Natural killer cell treated with Interleukin-12 subunit alpha and Interleukin-12 subunit beta and Interleukin-15 and Interleukin-18, amount 100 ng/mL, for 72 hours (primary cell): Measurements from ENCODE around the gene DGKZ. TPM values are rescaled to one million over a fixed set of nuclear protein-coding genes. Genes with fewer than 3 reads are reported as not detected.

ENCODE experiments used
- ATAC-seq, 2 donors: fragments of 150-1000 bp; cut with Tn5 transposase in 1 of 2; sonication (Bioruptor Pico), chemical (Tn5 transposase) in 1 of 2; 2 replicates each; pipeline ENCODE4 v1.10.0; 2021
- DNase-seq: peaks from one replicate; pipeline ENCODE4 v3.0.0; 2022; ENCODE audit warnings: low spot score
- H3K27ac Mint-ChIP-seq, 2 donors: 1 replicate in 1 of 2; 2 replicates in 1 of 2; pipeline ENCODE4 v1.8.0; 2022; ENCODE audit warnings: mixed read lengths in 2 of 2, mild to moderate bottlenecking in 1 of 2, moderate library complexity in 1 of 2
- H3K27me3 Mint-ChIP-seq, 2 donors: 1 replicate in 1 of 2; 2 replicates in 1 of 2; pipeline ENCODE4 v1.8.0; 2022; ENCODE audit warnings: mixed read lengths in 2 of 2
- H3K36me3 Mint-ChIP-seq: one replicate; pipeline ENCODE4 v1.8.0; 2022; ENCODE audit warnings: mixed read lengths
- H3K4me1 Mint-ChIP-seq, 2 donors: 1 replicate in 1 of 2; 2 replicates in 1 of 2; pipeline ENCODE4 v1.8.0; 2022; ENCODE audit warnings: low read depth in 2 of 2, mixed read lengths in 2 of 2, mild to moderate bottlenecking in 1 of 2
- H3K4me3 Mint-ChIP-seq: one replicate; pipeline ENCODE4 v1.8.0; 2022; ENCODE audit warnings: mixed read lengths
- H3K9me3 Mint-ChIP-seq: 2 replicates; pipeline ENCODE4 v1.8.0; 2022; ENCODE audit warnings: mixed read lengths
- total RNA-seq, 2 donors: library from RNA; stranded (reverse); gene quantifications; one replicate each; pipeline ENCODE4 v1.2.3, GENCODE V29; 2022

DGKZ gene
- total RNA-seq, 2 donors from 2014 or later, result 104 to 207 TPM

GRCh38 chr11:46332093-46332567 is 15.1 kb upstream of the DGKZ start:
- ATAC-seq, result no peak
- H3K27me3 Mint-ChIP-seq, result peaks cover 36 to 46% of the 10 kb centered on the region in 2 donors
- H3K27ac Mint-ChIP-seq, result no peak overlapping the region
- H3K9me3 Mint-ChIP-seq, result no peaks in the 10 kb centered on the region
- no peaks in the 10 kb centered on the region for H3K36me3 Mint-ChIP-seq
- H3K4me1 Mint-ChIP-seq, result peaks cover 17 to 27% of the 10 kb centered on the region in 2 donors
- DNase-seq, result no peak
- H3K4me3 Mint-ChIP-seq, result peak overlapping the region; percentile 16

GRCh38 chr11:46332568-46333393 is 14.5 kb upstream of the DGKZ start:
- peaks cover 33 to 47% of the 10 kb centered on the region in 2 donors for H3K27me3 Mint-ChIP-seq
- no peak overlapping the region for H3K27ac Mint-ChIP-seq
- H3K4me1 Mint-ChIP-seq, result peaks cover 17 to 27% of the 10 kb centered on the region in 2 donors
- ATAC-seq, result peak; percentile 36 to 45
- no peaks in the 10 kb centered on the region for H3K36me3 Mint-ChIP-seq
- peak overlapping the region; percentile 58 for H3K4me3 Mint-ChIP-seq
- H3K9me3 Mint-ChIP-seq, result no peaks in the 10 kb centered on the region
- DNase-seq, result no peak

- Mint-ChIP-seq H3K36me3 (no peaks in the 10 kb centered on the region), H3K27ac (no peak overlapping the region), H3K4me3 (peak overlapping the region; percentile 58), H3K9me3 (no peaks in the 10 kb centered on the region), H3K27me3 (peaks cover 32 to 49% of the 10 kb centered on the region in 2 donors), H3K4me1 (peaks cover 18 to 27% of the 10 kb centered on the region in 2 donors)
- DNase-seq (no peak), ATAC-seq (no peak)
These were observed 13.8 kb upstream of the DGKZ start for GRCh38 chr11:46333394-46333947.

- Mint-ChIP-seq H3K27me3 (peaks cover 32 to 52% of the 10 kb centered on the region in 2 donors), H3K9me3 (no peaks in the 10 kb centered on the region), H3K4me1 (peaks cover 21 to 27% of the 10 kb centered on the region in 2 donors), H3K4me3 (peak overlapping the region; percentile 58), H3K36me3 (no peaks in the 10 kb centered on the region), H3K27ac (no peak overlapping the region)
- ATAC-seq, result no peak
- no peak for DNase-seq
These were observed 13.1 kb upstream of the DGKZ start for GRCh38 chr11:46334211-46334610.

- no peak for DNase-seq
- H3K4me1 Mint-ChIP-seq, result peaks cover 20 to 24% of the 10 kb centered on the region in 2 donors
- no peak for ATAC-seq
- no peaks in the 10 kb centered on the region for H3K36me3 Mint-ChIP-seq
- no peaks in the 10 kb centered on the region for H3K9me3 Mint-ChIP-seq
- H3K27me3 Mint-ChIP-seq, result peaks cover 23 to 45% of the 10 kb centered on the region in 2 donors
- H3K4me3 Mint-ChIP-seq, result no peak overlapping the region
- no peak overlapping the region for H3K27ac Mint-ChIP-seq
These were observed 12.0 kb upstream of the DGKZ start for GRCh38 chr11:46335271-46335670.

- Mint-ChIP-seq H3K4me3 (no peak overlapping the region), H3K27me3 (peaks cover 16 to 39% of the 10 kb centered on the region in 2 donors), H3K36me3 (no peaks in the 10 kb centered on the region), H3K27ac (no peak overlapping the region), H3K4me1 (peaks cover 14 to 17% of the 10 kb centered on the region in 2 donors), H3K9me3 (no peaks in the 10 kb centered on the region)
- DNase-seq (no peak), ATAC-seq (no peak)
These were observed 11.2 kb upstream of the DGKZ start for GRCh38 chr11:46335890-46336562.

- ATAC-seq, result peak; percentile 63 to 74
- Mint-ChIP-seq H3K4me1 (peaks cover 11 to 12% of the 10 kb centered on the region in 2 donors), H3K27me3 (peaks cover 9 to 40% of the 10 kb centered on the region in 2 donors), H3K9me3 (no peaks in the 10 kb centered on the region), H3K4me3 (peak overlapping the region; percentile 24), H3K36me3 (no peaks in the 10 kb centered on the region), H3K27ac (peak overlapping the region in 1 of 2 donors; percentile 33)
- DNase-seq, result peak; percentile 72
These were observed 10.6 kb upstream of the DGKZ start for GRCh38 chr11:46336563-46337180.

GRCh38 chr11:46337626-46338345 is 9.5 kb upstream of the DGKZ start:
- no peak for DNase-seq
- Mint-ChIP-seq H3K4me1 (peaks cover 9% of the 10 kb centered on the region in 2 donors), H3K9me3 (no peaks in the 10 kb centered on the region), H3K4me3 (no peak overlapping the region), H3K36me3 (no peaks in the 10 kb centered on the region), H3K27me3 (peaks cover 5 to 38% of the 10 kb centered on the region in 2 donors), H3K27ac (no peak overlapping the region)
- ATAC-seq, result no peak

- Mint-ChIP-seq H3K9me3 (no peaks in the 10 kb centered on the region), H3K4me3 (peak overlapping the region; percentile 40), H3K4me1 (peaks cover 9 to 10% of the 10 kb centered on the region in 2 donors), H3K36me3 (no peaks in the 10 kb centered on the region), H3K27me3 (peaks cover 5 to 36% of the 10 kb centered on the region in 2 donors), H3K27ac (no peak overlapping the region)
- ATAC-seq, result no peak
- no peak for DNase-seq
These were observed 8.7 kb upstream of the DGKZ start for GRCh38 chr11:46338636-46338987.

- H3K27ac Mint-ChIP-seq, result no peak overlapping the region
- H3K27me3 Mint-ChIP-seq, result peaks cover 5 to 39% of the 10 kb centered on the region in 2 donors
These were observed 8.1 kb upstream of the DGKZ start for GRCh38 chr11:46338988-46339666.

GRCh38 chr11:46339816-46340215 is 7.4 kb upstream of the DGKZ start:
- DNase-seq (no peak), ATAC-seq (no peak)
- no peaks in the 10 kb centered on the region for H3K36me3 Mint-ChIP-seq
- H3K27me3 Mint-ChIP-seq, result peaks cover 4 to 33% of the 10 kb centered on the region in 2 donors
- H3K4me3 Mint-ChIP-seq, result no peak overlapping the region
- peaks cover 11 to 15% of the 10 kb centered on the region in 2 donors for H3K4me1 Mint-ChIP-seq
- no peaks in the 10 kb centered on the region for H3K9me3 Mint-ChIP-seq
- no peak overlapping the region for H3K27ac Mint-ChIP-seq

More at GRCh38 chr11:46338988-46339666, 8.1 kb upstream of the DGKZ start:
- no peak for DNase-seq
- Mint-ChIP-seq H3K36me3 (no peaks in the 10 kb centered on the region), H3K9me3 (no peaks in the 10 kb centered on the region), H3K4me1 (peaks cover 9 to 14% of the 10 kb centered on the region in 2 donors), H3K4me3 (peak overlapping the region; percentile 40)
- no peak for ATAC-seq

- H3K4me3 Mint-ChIP-seq, result no peak overlapping the region
- DNase-seq (no peak), ATAC-seq (no peak)
- H3K27me3 Mint-ChIP-seq, result peaks cover 0 to 29% of the 10 kb centered on the region in 2 donors
- H3K27ac Mint-ChIP-seq, result no peak overlapping the region
- H3K9me3 Mint-ChIP-seq, result no peaks in the 10 kb centered on the region
- H3K4me1 Mint-ChIP-seq, result peaks cover 23 to 30% of the 10 kb centered on the region in 2 donors
- H3K36me3 Mint-ChIP-seq, result no peaks in the 10 kb centered on the region
These were observed 5.8 kb upstream of the DGKZ start for GRCh38 chr11:46341454-46341853.
